A549 treated with dexamethasone at 1 μM for 4 hours (cell line): ENCODE data around the gene TIGD7. TPM values are rescaled to one million over a fixed set of nuclear protein-coding genes. Genes with fewer than 3 reads are reported as not detected.

Experiments used
- total RNA-seq: library from RNA; stranded (reverse); fragments of 200-300 nt; extraction: Qiagen RNA extraction; gene quantifications from 5 replicates; pipeline ENCODE4 v1.2.3, GENCODE V29; 2022

Gene TIGD7
- total RNA-seq: 0.80 to 2.0 TPM (median 1.4 TPM) in 5 replicates

DNA sequence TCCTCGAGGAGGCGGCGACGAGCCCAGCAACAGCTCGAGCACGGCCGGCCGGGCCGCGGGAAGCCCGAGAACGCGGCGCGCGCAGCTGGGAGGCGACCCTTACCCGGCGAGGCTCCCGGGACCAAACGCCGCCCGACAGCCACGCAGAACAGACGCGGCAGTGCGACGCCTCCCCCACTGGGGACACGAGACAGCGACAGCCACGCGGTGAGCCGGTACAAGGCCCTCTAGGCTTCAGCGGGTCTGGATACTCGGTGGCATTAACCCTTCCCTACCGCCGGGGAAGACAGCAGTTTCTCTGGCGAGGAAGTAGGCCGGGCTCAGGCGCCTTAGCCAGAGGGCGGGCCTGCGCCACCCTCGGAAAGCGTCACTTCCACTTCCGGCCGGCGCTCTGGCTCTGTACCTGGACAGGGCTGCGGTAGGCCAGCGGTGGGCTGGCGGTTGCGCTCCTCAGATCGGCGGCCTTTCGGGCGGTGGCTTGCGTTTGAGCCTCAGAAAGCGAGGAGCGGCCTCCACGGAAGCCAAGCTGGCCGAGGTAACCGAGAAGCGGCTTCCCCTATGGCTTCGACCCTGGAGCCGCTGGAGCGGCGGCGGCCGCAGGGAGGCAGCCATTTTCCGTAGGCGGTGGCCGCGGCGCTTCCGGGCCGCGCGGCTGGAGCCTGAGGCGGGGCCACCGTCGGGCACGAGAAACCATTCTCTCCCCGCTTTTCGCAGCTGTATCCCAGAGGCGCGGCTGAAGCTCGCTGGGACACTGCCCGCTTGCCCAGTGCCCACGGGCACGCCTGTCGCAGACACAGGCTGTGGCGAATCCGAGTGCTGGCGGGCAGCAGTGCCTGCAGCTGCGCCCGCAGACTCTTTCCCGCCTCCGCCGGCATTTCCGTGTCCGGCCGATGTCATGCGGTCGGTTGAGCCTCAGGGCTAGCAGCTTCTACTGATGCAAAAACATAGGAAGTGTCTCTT, at the start of gene TIGD7, which contains the start of gene ZNF75A:
TSS of gene TIGD7 (minus strand) at position 322 of the 960 bp plus-strand sequence. CDS start 4,816 bp downstream, outside the sequence.
TSS of gene ZNF75A (plus strand) at position 389 of the 960 bp plus-strand sequence. CDS start 2,932 bp downstream, outside the sequence.

DNA sequence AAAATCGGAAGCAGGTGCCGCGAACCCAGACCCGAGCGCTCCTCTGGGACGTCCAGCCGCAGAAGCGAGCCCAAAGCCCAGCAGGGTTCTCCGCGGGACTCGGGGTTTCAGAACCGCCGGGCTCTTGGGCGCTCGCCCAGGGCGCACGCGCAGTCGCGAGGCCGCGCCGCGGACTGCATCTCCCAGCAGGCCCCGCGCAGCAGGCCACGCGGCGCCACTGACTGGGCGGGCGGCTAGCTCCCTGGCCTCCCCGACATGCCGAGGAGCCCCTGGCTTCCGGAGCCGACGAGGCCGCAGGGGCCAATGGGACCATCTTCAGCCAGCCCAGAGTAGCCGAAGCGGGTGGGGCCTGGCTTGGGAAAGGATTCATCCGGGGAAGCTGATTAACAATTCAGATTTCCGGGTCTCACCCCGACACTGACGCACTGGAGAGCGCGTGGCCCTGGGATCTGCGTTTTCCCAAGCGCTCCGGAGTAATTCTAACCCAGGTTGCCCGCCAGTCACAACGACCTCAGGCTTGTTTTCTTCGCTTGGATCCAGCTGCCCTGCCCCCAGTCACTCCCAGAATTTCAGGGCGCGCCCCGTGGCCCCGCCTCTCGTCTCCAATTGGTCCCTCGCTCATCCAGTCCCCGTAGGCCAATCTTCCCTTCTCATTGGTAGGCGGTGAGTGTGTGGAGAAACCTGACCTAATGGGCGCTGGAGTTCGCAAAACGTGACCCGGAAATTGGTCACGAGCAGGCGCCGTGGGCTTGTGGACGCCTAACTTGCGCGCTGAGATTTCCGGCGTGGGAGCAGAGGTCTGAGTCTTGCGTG, 22.3 kb downstream of the TIGD7 start, which contains the start of gene ZNF263:
TSS of gene ZNF263 (plus strand) at position 762 of the 813 bp plus-strand sequence. CDS start 328 bp downstream, outside the sequence.

DNA sequence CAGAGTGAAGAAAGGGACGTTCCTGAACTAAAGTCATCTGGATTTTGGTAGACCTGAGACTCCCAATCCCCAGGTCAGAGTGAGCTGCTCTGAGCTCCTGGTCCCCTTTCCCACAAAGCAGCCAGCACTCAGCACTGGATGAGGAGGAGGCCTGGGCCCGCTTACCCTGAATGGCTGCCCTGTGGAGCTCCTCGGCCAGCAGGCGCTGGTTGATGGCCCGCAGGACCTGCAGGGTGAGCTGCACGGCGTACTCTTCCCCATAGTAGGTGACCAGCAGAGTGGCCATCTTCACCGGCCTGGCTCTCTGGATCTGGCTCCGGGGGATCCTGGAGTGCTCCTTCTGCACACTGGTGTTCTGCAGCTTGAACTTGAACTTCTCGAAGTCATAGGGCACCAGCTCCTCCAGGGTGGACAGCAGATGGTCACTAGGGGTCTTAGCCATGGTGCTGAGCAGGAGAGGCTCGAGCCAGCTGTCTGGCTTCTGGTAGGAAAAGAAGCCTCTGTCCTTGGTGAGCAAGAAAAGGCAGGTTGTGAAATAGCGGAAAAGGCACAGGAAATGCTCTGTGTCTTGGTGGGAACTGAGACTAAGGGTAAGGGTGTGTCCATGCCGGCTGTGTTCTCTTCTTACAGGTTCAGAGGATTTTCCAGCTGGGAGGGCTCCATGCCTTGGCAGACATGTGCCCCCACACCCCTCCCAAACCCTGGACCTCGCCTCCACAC, 48.9 kb downstream of the TIGD7 start, which contains the start of gene MEFV:
TSS of gene MEFV (minus strand) at position 488 of the 720 bp plus-strand sequence. CDS start at position 442, 46 bp downstream.

Other genes starting within 250 kb of the TIGD7 start
- 23.4 to 34.9 TPM (median 28.8 TPM) in 5 replicates for gene IL32, start 239.8 kb downstream of the TIGD7 start, total RNA-seq
- gene ZSCAN10, start 206.1 kb downstream of the TIGD7 start, total RNA-seq: 0.06 TPM in 1 of 5 replicates, not detected in the others
- 11.1 to 15.7 TPM (median 14.3 TPM) in 5 replicates for gene ZNF205, start 192.8 kb downstream of the TIGD7 start, total RNA-seq
- gene ZNF213, start 170.4 kb downstream of the TIGD7 start, total RNA-seq: 7.1 to 14.3 TPM (median 13.0 TPM) in 5 replicates
- gene OR1F1, start 117.2 kb downstream of the TIGD7 start, total RNA-seq: 0.26 to 0.56 TPM (median 0.42 TPM) in 5 replicates
- 7.8 to 9.4 TPM (median 8.4 TPM) in 5 replicates for gene ZNF200, start 70.3 kb downstream of the TIGD7 start, total RNA-seq
- 0.03 to 0.07 TPM (median 0.07 TPM) in 3 of 5 replicates, not detected in the others for gene MEFV, start 48.8 kb downstream of the TIGD7 start, total RNA-seq
- gene ZNF263, start 21.9 kb downstream of the TIGD7 start, total RNA-seq: 33.5 to 40.1 TPM (median 37.6 TPM) in 5 replicates
- 9.7 to 11.9 TPM (median 9.9 TPM) in 5 replicates for gene ZNF75A, start 67 bp upstream of the TIGD7 start, total RNA-seq
- gene OR2C1, start 50.5 kb upstream of the TIGD7 start, total RNA-seq: not detected in 5 replicates
- 11.5 to 16.5 TPM (median 15.6 TPM) in 5 replicates for gene ZSCAN32, start 95.6 kb upstream of the TIGD7 start, total RNA-seq
- 11.8 to 13.7 TPM (median 13.3 TPM) in 5 replicates for gene ZNF174, start 95.8 kb upstream of the TIGD7 start, total RNA-seq
- 0.90 to 1.4 TPM (median 1.1 TPM) in 5 replicates for gene ZNF597, start 138.1 kb upstream of the TIGD7 start, total RNA-seq
- gene NAA60, start 138.2 kb upstream of the TIGD7 start, total RNA-seq: 40.2 to 59.7 TPM (median 55.5 TPM) in 5 replicates
- not detected in 5 replicates for gene C16orf90, start 190.1 kb upstream of the TIGD7 start, total RNA-seq
- 19.0 to 24.2 TPM (median 20.4 TPM) in 5 replicates for gene CLUAP1, start 195.6 kb upstream of the TIGD7 start, total RNA-seq